Mucosa of stomach (tissue), 1 donor: ENCODE results near the gene RPL39.
A peak's percentile ranks its signal among the peaks of the same experiment; 100 is the strongest.
"Not testable (repeated sequence)": the region's sequence is repeated elsewhere in the genome, so short reads cannot be mapped to it uniquely, and the experiment has no call there.

ENCODE experiments used
- H3K27me3 ChIP-seq: one replicate; pipeline ENCODE4 v1.7.0; 2013; ENCODE audit warnings: mild to moderate bottlenecking, low read length; ENCODE audit not compliant: control insufficient read depth, insufficient read depth
- H3K36me3 ChIP-seq: one replicate; pipeline ENCODE4 v1.7.0; 2013; ENCODE audit warnings: low read length; ENCODE audit not compliant: control insufficient read depth, insufficient read depth
- H3K4me1 ChIP-seq: one replicate; pipeline ENCODE4 v1.7.0; 2013; ENCODE audit warnings: mild to moderate bottlenecking, low read length; ENCODE audit not compliant: control insufficient read depth, insufficient read depth
- H3K4me3 ChIP-seq: one replicate; pipeline ENCODE4 v1.7.0; 2013; ENCODE audit warnings: low read length
- H3K9ac ChIP-seq: one replicate; pipeline ENCODE4 v1.7.0; 2013; ENCODE audit warnings: mild to moderate bottlenecking, low read length, moderate library complexity
- H3K9me3 ChIP-seq: one replicate; pipeline ENCODE4 v1.7.0; 2013; ENCODE audit warnings: mild to moderate bottlenecking, low read length, moderate library complexity; ENCODE audit not compliant: control insufficient read depth
- donor health status: Pancreatic carcinoma.

The RPL39 gene

DNA sequence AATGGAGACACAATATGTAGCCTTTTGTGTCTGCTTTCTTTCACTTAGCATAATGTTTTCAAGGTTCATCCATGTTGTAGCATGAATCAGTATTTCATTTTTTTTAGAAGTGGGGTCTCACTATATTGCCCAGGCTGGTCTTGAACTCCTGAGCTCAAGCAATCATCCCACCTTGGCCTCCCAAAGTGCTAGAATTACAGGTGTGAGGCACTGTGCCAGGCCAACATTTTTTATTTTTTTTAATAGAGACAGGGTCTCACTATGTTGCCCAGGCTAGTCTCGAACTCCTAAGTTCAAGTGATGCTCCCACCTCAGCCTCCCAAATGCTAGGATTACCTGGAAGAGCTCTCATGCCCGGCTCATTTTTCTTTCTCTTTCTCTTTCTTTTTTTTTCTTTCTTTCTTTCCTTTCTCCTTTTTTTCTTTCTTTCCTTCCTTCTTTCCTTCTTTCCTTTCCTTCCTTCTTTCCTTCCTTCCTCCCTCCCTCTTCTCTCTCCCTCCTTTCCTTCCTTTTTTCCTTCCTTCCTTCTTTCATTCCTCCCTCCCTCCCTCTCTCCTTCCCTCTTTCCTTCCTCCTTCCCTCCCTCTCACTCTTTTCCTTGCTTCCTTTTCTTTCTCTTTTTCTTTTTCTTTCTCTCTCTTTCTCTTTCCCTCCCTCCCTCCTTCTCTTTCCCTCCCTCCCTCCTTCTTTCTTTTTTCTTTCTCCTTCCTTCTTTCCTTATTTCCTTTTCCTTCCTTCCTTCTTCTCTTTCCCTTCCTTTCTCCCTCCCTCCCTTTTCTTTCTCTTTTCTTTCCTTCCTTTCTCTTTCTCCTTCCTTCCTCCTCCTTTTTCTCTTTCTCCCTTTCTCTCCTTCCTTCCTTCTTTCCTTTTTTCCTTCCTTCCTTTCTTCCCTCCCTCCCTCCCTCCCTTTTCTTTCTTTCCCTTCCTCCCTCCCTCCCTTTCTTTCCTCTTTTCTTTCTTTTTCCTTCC is 10.1 kb upstream of the RPL39 start:
- Histone ChIP-seq H3K4me3 (no peak overlapping the region), H3K27me3 (no peaks in the 10 kb centered on the region), H3K9me3 (no peaks in the 10 kb centered on the region), H3K36me3 (no peaks in the 10 kb centered on the region), H3K9ac (no peak overlapping the region), H3K4me1 (no peaks in the 10 kb centered on the region)

DNA sequence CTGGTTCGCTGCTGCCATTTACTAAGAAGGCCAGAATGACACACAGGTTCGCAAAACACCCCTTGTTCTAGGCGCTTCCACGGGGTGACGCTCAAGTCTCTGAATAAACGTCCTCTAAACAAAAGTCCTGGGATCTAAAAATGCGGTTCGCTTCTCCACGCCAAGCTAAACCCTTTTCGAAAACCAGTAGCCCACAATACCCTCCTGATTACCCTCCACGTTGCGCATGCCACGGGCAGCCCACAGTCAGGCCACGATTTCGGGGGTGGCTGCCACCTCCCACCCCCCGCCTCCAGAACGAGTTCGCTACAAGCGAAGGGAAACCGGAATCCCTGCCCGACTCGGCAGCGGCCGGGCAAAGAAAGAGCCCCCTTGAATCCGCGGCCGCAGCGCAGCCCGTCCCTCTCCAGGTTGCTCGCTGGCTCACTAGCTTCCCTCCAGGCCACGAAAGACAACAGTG is 423 bp downstream of the RPL39 start:
- Histone ChIP-seq H3K36me3 (no peaks in the 10 kb centered on the region), H3K4me3 (peak overlapping the region; percentile 82), H3K27me3 (no peaks in the 10 kb centered on the region), H3K9ac (peak overlapping the region; percentile 93), H3K4me1 (peaks cover 8% of the 10 kb centered on the region), H3K9me3 (no peaks in the 10 kb centered on the region)

- Histone ChIP-seq H3K9ac (no peak overlapping the region), H3K36me3 (no peaks in the 10 kb centered on the region), H3K4me1 (peaks cover 8% of the 10 kb centered on the region), H3K9me3 (no peaks in the 10 kb centered on the region), H3K4me3 (no peak overlapping the region), H3K27me3 (no peaks in the 10 kb centered on the region)
Measured at GRCh38 chrX:119784747-119785446, 6.5 kb downstream of the RPL39 start.

DNA sequence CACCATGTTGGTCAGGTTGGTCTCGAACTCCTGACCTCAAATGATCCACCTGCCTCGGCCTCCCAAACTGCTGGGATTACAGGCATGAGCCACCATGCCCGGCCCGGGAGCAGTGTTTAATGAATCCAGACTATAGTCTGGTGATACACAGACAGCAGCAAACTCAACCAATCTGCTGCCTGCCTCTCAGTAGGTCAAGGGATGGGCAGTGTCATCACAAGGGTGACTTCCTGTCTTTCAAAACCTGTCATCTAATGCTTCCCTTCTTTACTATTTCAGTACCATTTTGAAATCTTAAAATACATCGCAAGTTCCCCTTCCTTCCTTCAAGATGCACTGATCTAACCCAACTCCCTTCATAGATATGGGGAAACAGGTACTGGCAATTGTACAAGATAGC is 8.4 kb downstream of the RPL39 start:
- no peaks in the 10 kb centered on the region for H3K27me3 ChIP-seq
- no peaks in the 10 kb centered on the region for H3K4me1 ChIP-seq
- no peaks in the 10 kb centered on the region for H3K9me3 ChIP-seq
- no peak overlapping the region for H3K4me3 ChIP-seq
- no peak overlapping the region for H3K9ac ChIP-seq
- no peaks in the 10 kb centered on the region for H3K36me3 ChIP-seq

DNA sequence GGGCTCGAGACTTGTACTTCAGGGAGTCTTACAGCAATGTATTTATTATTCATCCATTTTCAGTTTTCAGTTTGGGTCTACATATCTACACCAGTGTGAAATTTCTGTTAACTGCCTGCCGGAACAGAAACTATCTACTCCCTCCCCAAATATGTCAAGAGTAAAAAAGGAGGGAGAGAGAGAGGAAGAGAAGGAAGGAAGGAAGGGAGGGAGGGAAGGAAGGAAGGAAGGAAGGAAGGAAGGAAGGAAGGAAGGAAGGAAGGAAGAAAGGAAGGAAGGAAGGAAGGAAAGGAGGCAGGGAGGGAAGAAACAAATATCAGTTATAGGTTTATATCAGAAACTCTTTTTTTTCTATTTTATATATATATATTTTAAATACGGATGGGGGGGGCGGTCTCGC is 12.6 kb downstream of the RPL39 start:
- Histone ChIP-seq H3K9me3 (no peaks in the 10 kb centered on the region), H3K36me3 (no peaks in the 10 kb centered on the region), H3K9ac (no peak overlapping the region)

GRCh38 chrX:119775517-119776238 is 15.8 kb downstream of the RPL39 start:
- Histone ChIP-seq H3K9ac (no peak overlapping the region), H3K9me3 (no peaks in the 10 kb centered on the region)

More for the DNA sequence above, 12.6 kb downstream of the RPL39 start:
- H3K27me3 ChIP-seq: no peaks in the 10 kb centered on the region
- H3K4me1 ChIP-seq: no peaks in the 10 kb centered on the region
- no peak overlapping the region for H3K4me3 ChIP-seq

GRCh38 chrX:119769388-119769787 is 22.0 kb downstream of the RPL39 start:
- not testable (repeated sequence) for H3K9me3 ChIP-seq, H3K9ac ChIP-seq, H3K4me1 ChIP-seq, H3K4me3 ChIP-seq, H3K36me3 ChIP-seq, H3K27me3 ChIP-seq

More at GRCh38 chrX:119775517-119776238, 15.8 kb downstream of the RPL39 start:
- H3K4me3 ChIP-seq: no peak overlapping the region
- H3K27me3 ChIP-seq: no peaks in the 10 kb centered on the region
- no peaks in the 10 kb centered on the region for H3K4me1 ChIP-seq
- H3K36me3 ChIP-seq: no peaks in the 10 kb centered on the region

- H3K4me3 ChIP-seq, H3K9ac ChIP-seq, H3K4me1 ChIP-seq, H3K36me3 ChIP-seq, H3K27me3 ChIP-seq, H3K9me3 ChIP-seq: not testable (repeated sequence)
Measured at GRCh38 chrX:119768436-119768835, 23.0 kb downstream of the RPL39 start.

- H3K27me3 ChIP-seq: no peaks in the 10 kb centered on the region
- H3K36me3 ChIP-seq: no peaks in the 10 kb centered on the region
- H3K9me3 ChIP-seq: no peaks in the 10 kb centered on the region
- H3K4me3 ChIP-seq: no peak overlapping the region
- H3K4me1 ChIP-seq: no peaks in the 10 kb centered on the region
- no peak overlapping the region for H3K9ac ChIP-seq
Measured at GRCh38 chrX:119763836-119764387, 27.5 kb downstream of the RPL39 start.

DNA sequence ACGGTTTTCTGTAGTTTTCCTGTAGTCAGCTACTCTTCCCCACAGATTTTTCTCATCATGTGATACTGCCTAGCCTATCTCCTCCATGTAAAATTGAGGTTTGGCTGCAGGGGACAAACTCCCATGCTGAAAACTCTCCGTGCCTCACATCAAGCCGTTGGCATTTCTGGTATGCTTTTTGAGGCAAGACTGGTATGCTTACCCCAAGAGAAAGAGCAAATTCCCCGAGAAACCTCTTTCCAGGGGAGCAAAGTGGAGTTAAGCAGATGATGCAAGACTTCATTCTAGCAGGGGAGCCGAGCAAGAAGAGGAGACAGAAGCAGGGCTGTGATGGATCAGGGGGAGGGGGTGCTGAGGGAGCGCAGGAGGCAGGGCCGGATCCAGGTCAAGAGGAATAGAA is 28.2 kb downstream of the RPL39 start:
- Histone ChIP-seq H3K36me3 (no peaks in the 10 kb centered on the region), H3K27me3 (no peaks in the 10 kb centered on the region), H3K9ac (no peak overlapping the region), H3K4me3 (no peak overlapping the region), H3K9me3 (no peaks in the 10 kb centered on the region), H3K4me1 (no peaks in the 10 kb centered on the region)

DNA sequence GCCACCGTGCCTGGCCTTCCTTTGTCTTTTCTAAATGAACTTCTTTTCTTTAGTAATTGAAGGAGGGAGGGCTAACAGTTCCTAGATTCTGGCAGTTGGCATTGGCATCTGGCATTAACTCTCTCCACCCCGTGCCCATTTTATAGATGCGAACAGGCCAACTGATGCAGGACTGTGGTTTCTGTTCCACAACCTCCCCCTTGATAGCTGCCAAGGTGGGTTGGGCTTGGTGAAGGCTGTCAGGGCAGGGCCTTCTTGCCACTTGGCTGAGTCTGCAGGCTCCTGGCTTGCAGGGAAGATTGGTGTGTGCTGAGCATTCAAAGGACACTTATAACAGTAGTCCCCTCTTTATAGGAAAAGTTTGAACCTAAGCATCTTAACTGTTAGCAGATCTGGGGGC is 28.7 kb downstream of the RPL39 start:
- peaks cover 2% of the 10 kb centered on the region for H3K4me1 ChIP-seq
- no peak overlapping the region for H3K9ac ChIP-seq
- no peaks in the 10 kb centered on the region for H3K9me3 ChIP-seq
- H3K27me3 ChIP-seq: no peaks in the 10 kb centered on the region
- H3K36me3 ChIP-seq: no peaks in the 10 kb centered on the region
- no peak overlapping the region for H3K4me3 ChIP-seq
